Measurements from ENCODE around the gene ARSI. TPM values are rescaled to one million over a fixed set of nuclear protein-coding genes. Genes with fewer than 3 reads are reported as not detected.
"Not testable (repeated sequence)": the region's sequence is repeated elsewhere in the genome, so short reads cannot be mapped to it uniquely, and the experiment has no call there.

ARSI gene
- total RNA-seq, 2 donors from 2014 or later = not detected

DNA sequence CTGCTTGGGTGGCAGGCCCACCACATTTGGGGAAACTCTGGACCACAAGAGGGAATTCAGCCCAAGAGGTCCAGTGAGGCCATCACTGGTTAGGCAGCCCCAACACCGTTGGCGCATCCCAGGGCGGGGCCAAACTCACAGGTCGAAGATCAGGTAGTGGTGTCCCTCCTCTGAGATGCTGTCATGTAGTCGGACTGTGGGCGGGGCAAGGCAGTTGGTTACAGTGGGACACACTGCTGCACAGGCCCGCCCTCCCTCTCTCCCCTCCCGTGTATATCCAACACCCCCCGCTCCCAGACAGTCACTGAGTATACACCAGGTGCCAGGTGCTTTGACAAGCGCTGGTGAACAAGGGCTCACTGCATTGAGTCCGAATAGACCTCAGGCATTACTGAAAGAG is 45.3 kb downstream of the ARSI start:
- H3K9me3 ChIP-seq (ENCODE audit: control insufficient read depth, low read length, poor library complexity, severe bottlenecking) = no peaks in the 10 kb centered on the region
- Mint-ChIP-seq H3K27me3 (peaks cover 7% of the 10 kb centered on the region), H3K36me3 (ENCODE audit: low read depth) (no peaks in the 10 kb centered on the region), H3K4me3 (no peak overlapping the region), H3K27ac (no peak overlapping the region), H3K4me1 (no peaks in the 10 kb centered on the region)
- DNase-seq (no peak), ATAC-seq (no peak)

DNA sequence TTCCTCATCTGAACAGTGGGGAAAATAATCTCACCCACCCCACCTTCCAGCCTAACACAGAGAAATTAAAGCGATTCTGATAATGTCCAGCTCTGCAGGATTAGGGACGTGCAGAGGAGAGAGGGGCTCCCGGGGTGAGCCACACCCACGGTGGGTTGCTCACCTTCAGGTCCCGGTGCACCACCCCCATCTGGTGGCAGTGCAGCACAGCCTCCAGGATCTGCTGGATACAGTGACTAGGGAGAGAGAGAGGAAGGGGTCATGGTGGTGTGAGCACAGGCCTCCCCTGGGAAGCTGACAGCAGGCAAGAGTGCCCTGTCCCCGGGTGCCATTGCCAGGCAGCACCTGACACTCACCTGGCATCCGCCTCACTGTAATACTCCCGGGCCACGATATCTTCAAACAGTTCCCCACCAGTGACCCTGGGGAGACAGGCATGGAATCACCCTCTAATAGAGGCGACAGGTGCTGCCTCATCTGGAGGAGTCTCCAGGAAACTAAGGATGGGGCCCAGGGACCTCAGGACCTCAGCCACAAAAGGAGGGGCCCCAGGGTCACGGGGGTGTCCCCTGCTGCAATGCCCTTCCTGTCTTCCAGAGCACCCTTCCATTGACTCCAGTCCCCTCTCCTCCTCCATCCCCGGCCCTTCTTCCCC is 46.2 kb downstream of the ARSI start:
- H3K4me1 Mint-ChIP-seq = no peaks in the 10 kb centered on the region
- H3K9me3 ChIP-seq (ENCODE audit: control insufficient read depth, low read length, poor library complexity, severe bottlenecking) = no peaks in the 10 kb centered on the region
- ATAC-seq (no peak), DNase-seq (no peak)
- H3K27me3 Mint-ChIP-seq = no peaks in the 10 kb centered on the region
- peak overlapping the region; percentile 34 for H3K27ac Mint-ChIP-seq
- no peak overlapping the region for H3K4me3 Mint-ChIP-seq
- no peaks in the 10 kb centered on the region for H3K36me3 Mint-ChIP-seq (ENCODE audit: low read depth)

DNA sequence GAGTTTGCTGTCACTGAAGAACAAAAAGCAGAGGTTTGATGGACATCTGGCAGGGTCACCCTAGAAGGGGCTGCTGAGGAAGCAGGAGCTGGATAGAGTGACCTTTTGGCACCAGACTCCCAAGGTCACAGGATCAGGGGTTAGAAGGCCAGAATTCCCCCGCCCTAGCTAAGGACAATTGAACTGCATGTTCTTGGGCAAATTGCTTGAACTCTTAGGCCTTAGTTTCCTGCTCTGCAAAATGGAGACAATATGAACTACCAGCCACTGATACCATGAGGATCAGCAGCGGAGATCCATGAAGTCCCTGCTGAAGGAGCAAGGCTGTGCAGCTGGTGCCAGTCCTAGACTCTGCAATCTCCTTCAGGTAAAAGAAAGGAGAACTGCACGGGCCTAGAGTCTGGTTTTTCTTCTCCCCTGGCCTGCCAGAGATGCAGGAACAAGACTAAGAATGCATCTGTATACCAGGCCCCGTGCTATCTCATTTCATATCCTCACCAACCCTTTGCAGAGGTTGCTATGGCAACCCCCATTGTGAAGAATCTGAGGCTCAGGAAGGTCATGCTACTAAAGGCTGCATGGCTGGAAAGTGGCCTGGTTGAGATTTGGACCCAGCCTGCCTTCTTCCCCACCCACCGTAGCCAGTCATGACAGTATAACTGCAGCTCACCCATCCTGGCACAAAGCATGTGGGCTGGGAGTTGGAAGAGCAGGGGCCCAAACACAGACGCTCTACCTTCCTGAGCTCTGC is 46.9 kb downstream of the ARSI start:
- no peaks in the 10 kb centered on the region for H3K36me3 Mint-ChIP-seq (ENCODE audit: low read depth)
- DNase-seq (no peak), ATAC-seq (no peak)
- peak overlapping the region; percentile 34 for H3K27ac Mint-ChIP-seq
- no peaks in the 10 kb centered on the region for H3K9me3 ChIP-seq (ENCODE audit: control insufficient read depth, low read length, poor library complexity, severe bottlenecking)
- H3K4me3 Mint-ChIP-seq = no peak overlapping the region
- H3K4me1 Mint-ChIP-seq = no peaks in the 10 kb centered on the region
- no peaks in the 10 kb centered on the region for H3K27me3 Mint-ChIP-seq

DNA sequence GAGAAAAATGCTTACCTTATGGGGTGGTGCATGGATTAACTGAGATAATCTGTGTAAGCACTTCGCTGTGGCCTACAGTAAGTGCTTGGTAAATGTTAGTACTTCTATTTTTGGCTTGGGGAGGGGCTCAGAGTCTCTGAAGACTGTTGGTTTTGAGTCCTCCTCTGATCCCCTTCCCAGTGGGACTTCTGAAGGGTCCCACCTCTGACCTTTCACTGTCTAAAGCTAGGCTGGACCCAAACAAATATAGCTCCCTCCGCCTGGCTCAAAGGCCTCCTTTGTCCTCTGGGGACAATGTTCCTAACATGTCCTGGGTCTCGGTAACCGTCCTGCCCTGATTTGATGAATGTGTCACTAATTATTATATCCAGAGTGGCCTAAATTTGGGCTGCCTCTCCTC is 47.9 kb downstream of the ARSI start:
- Mint-ChIP-seq H3K36me3 (ENCODE audit: low read depth) (no peaks in the 10 kb centered on the region), H3K27ac (peak overlapping the region; percentile 41), H3K27me3 (peaks cover 4% of the 10 kb centered on the region), H3K4me3 (no peak overlapping the region), H3K4me1 (no peaks in the 10 kb centered on the region)
- DNase-seq = no peak
- ATAC-seq = no peak
- no peaks in the 10 kb centered on the region for H3K9me3 ChIP-seq (ENCODE audit: control insufficient read depth, low read length, poor library complexity, severe bottlenecking)

DNA sequence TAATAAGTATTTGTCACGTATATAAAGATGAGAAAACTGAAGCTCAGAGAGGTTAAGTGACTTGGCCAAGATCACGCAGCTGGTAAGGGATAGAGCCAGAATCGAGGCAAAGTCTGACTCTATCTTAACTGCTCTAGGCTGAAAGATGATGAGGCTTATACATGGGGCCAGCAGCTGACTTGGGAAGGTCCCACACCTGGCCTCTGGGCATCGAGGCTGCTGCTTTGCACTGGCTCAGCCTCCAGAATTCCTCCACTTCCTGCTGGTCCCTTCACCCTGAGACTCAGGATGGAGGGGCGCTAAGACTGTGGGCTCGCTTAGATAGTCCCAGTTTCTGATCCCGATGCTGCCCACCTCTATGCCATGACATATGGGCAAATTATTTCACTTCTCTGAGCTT is 48.3 kb downstream of the ARSI start:
- ATAC-seq = no peak

DNA sequence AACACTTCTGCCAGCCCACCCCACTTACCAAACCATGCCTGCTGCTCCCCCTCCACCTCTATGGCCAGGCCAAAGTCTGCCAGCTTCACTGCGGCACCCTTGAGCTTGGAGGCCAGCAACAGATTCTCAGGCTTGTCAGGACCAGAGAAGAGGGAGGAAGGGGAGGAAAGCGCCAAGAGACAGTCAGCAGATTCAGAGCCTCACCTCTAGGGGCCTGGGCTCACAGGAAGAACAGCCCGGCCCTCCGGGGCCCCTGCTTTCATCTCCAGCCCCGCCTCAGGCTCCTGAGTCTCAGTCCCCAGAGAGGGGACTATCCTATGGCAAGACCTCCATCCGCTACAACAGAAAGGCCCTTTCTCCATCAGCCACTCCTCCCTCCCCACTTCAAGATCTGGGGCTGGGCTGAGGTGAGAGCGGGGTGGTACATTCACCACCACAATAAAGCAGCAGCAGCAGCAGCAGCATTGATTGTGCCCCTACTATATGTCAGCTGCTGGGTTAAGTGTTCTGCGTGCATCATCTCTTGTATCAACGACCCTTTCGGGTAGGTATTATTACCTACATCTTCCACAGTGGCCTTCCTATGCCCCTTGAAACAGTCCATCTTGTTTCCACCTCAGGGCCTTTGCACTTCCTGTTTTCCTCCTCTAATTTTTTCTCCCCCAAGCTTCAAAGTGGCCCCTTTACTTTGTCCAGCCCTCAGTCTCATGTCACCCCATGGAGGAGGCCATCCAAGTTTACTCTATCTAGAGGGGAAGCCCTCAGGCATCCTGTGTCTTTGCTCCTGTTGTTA is 49.1 kb downstream of the ARSI start:
- H3K27ac Mint-ChIP-seq = no peak overlapping the region
- no peaks in the 10 kb centered on the region for H3K4me1 Mint-ChIP-seq
- no peak overlapping the region for H3K4me3 Mint-ChIP-seq
- H3K27me3 Mint-ChIP-seq = peaks cover 13% of the 10 kb centered on the region
- DNase-seq (no peak), ATAC-seq (no peak)
- H3K9me3 ChIP-seq (ENCODE audit: control insufficient read depth, low read length, poor library complexity, severe bottlenecking) = no peaks in the 10 kb centered on the region
- no peaks in the 10 kb centered on the region for H3K36me3 Mint-ChIP-seq (ENCODE audit: low read depth)

More for the DNA sequence above, 48.3 kb downstream of the ARSI start:
- Mint-ChIP-seq H3K4me1 (no peaks in the 10 kb centered on the region), H3K36me3 (ENCODE audit: low read depth) (no peaks in the 10 kb centered on the region), H3K27me3 (peaks cover 8% of the 10 kb centered on the region), H3K27ac (no peak overlapping the region), H3K4me3 (no peak overlapping the region)
- H3K9me3 ChIP-seq (ENCODE audit: control insufficient read depth, low read length, poor library complexity, severe bottlenecking) = no peaks in the 10 kb centered on the region
- no peak for DNase-seq

DNA sequence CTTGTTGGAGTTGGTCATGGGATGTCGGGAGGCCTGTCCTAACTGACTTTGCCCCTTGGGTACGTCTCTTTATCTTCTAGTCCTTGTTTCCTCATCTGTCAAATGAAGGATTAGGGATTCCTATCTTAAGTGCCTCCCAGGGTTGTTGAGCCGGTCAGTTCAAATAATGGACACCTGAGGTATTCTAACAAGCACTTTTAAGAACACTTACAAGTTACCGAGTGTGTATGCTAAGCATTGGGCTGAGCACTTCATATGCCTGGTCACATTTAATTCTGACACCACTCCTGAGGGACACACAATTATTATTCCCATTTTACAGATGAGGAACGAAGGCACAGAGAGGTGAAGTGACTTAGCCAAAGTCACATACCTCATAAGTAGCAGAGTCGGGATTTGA is 50.2 kb downstream of the ARSI start:
- H3K4me3 Mint-ChIP-seq = no peak overlapping the region
- no peaks in the 10 kb centered on the region for H3K36me3 Mint-ChIP-seq (ENCODE audit: low read depth)
- ATAC-seq (no peak), DNase-seq (no peak)
- peaks cover 13% of the 10 kb centered on the region for H3K27me3 Mint-ChIP-seq
- no peaks in the 10 kb centered on the region for H3K4me1 Mint-ChIP-seq
- H3K27ac Mint-ChIP-seq = no peak overlapping the region
- no peaks in the 10 kb centered on the region for H3K9me3 ChIP-seq (ENCODE audit: control insufficient read depth, low read length, poor library complexity, severe bottlenecking)

DNA sequence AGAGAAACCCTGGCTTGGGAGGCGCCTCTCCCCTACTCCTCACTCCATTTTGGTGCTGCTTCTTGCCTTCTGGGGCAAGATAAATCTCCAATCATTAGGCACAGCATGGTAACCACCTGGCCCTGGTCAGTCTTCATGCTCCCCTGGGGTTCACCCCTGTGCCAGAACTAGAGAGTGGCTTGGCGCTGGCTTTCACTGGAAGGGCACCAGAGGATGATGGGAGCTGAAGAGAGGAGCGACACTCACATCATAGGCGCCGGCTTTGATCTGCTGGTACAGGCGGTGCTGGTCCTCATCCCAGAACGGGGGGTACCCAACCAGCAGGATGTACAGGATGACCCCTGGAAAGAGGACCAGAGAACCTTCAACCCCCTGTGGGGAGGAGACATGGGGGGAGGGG is 51.2 kb downstream of the ARSI start:
- Mint-ChIP-seq H3K27me3 (peaks cover 18% of the 10 kb centered on the region), H3K4me1 (peaks cover 4% of the 10 kb centered on the region), H3K36me3 (ENCODE audit: low read depth) (no peaks in the 10 kb centered on the region), H3K4me3 (no peak overlapping the region), H3K27ac (no peak overlapping the region)
- DNase-seq = no peak
- no peak for ATAC-seq
- no peaks in the 10 kb centered on the region for H3K9me3 ChIP-seq (ENCODE audit: control insufficient read depth, low read length, poor library complexity, severe bottlenecking)

DNA sequence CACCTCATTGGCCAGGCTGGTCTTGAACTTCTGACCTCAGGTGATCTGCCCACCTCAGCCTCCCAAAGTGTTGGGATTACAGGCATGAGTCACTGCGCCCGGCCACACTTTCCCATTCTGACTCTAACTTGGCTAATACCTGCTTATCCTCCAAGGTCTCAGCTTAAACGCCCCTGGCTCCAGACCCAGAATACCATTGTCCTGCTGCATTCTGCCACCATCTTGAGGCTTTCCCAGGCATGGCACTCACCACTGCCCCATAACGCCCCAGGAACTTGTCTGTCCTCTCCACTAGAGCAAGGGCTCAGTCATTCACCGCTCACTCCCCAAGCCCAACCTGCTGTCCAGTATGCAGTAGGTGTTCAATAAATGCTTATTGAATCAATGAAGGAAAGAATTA is 53.0 kb downstream of the ARSI start:
- Mint-ChIP-seq H3K27me3 (peaks cover 18% of the 10 kb centered on the region), H3K27ac (peak overlapping the region; percentile 60), H3K4me3 (no peak overlapping the region), H3K36me3 (ENCODE audit: low read depth) (no peaks in the 10 kb centered on the region), H3K4me1 (peaks cover 4% of the 10 kb centered on the region)
- H3K9me3 ChIP-seq (ENCODE audit: control insufficient read depth, low read length, poor library complexity, severe bottlenecking) = no peaks in the 10 kb centered on the region
- DNase-seq (no peak), ATAC-seq (no peak)

DNA sequence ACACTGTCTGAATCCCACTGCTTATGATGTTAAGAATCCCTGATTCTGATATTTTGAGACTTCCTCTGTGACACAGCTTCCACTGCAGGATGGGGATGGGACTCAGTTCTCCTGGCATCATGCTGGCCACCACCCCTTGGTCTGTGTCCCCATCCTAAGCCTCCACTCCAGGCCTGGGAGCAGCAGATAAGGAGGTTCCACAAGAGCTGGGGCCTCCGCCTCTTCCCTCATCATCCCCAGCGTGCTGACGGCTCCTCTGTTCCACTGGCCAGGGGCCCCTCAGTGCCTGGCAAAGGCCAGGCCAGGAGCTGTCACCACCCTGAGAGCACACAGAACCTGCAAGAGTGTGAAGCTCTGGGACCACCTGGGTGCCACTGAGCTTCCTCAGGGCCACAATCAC is 53.8 kb downstream of the ARSI start:
- H3K4me1 Mint-ChIP-seq = peaks cover 6% of the 10 kb centered on the region
- no peak for ATAC-seq
- no peak overlapping the region for H3K27ac Mint-ChIP-seq
- DNase-seq = no peak
- no peaks in the 10 kb centered on the region for H3K9me3 ChIP-seq (ENCODE audit: control insufficient read depth, low read length, poor library complexity, severe bottlenecking)
- no peaks in the 10 kb centered on the region for H3K36me3 Mint-ChIP-seq (ENCODE audit: low read depth)
- peaks cover 21% of the 10 kb centered on the region for H3K27me3 Mint-ChIP-seq
- no peak overlapping the region for H3K4me3 Mint-ChIP-seq

DNA sequence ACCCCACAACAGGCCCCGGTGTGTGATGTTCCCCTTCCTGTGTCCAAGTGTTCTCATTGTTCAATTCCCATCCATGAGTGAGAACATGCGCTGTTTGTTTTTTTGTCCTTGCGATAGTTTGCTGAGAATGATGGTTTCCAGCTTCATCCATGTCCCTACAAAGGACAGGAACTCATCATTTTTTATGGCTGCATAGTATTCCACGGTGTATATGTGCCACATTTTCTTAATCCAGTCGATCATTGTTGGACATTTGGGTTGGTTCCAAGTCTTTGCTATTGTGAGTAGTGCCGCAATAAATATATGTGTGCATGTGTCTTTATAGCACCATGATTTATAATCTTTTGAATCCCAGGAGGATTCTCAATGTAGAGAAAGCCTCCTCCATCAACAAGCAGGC is 54.2 kb downstream of the ARSI start:
- not testable (repeated sequence) for H3K4me1 Mint-ChIP-seq; ATAC-seq; H3K27ac Mint-ChIP-seq; H3K36me3 Mint-ChIP-seq (ENCODE audit: low read depth); H3K4me3 Mint-ChIP-seq; H3K9me3 ChIP-seq (ENCODE audit: control insufficient read depth, low read length, poor library complexity, severe bottlenecking); DNase-seq
- peaks cover 21% of the 10 kb centered on the region for H3K27me3 Mint-ChIP-seq

DNA sequence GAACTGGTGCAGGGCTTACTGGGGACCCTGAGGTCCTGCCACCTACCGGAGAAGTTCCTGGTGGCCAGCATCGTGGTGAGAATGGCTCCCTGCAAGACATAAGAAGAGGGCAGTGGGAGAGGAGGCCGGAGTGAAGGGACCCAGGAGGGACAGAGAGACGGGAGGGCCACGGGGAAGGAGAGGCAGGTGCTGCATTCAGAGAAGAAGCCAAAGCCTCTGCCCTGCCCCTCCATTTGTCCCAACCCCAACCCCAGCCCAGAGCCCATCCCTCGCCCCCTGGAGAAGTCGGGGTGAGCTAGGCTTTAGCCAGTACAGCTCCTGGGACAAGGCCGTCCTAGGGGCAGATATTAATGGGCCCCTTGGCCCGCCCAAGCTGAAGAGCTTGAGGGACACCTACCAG is 55.0 kb downstream of the ARSI start:
- H3K36me3 Mint-ChIP-seq (ENCODE audit: low read depth) = no peaks in the 10 kb centered on the region
- H3K4me3 Mint-ChIP-seq = no peak overlapping the region
- DNase-seq (no peak), ATAC-seq (no peak)
- H3K27me3 Mint-ChIP-seq = peaks cover 29% of the 10 kb centered on the region
- peaks cover 8% of the 10 kb centered on the region for H3K4me1 Mint-ChIP-seq
- H3K27ac Mint-ChIP-seq = no peak overlapping the region
- H3K9me3 ChIP-seq (ENCODE audit: control insufficient read depth, low read length, poor library complexity, severe bottlenecking) = no peaks in the 10 kb centered on the region

DNA sequence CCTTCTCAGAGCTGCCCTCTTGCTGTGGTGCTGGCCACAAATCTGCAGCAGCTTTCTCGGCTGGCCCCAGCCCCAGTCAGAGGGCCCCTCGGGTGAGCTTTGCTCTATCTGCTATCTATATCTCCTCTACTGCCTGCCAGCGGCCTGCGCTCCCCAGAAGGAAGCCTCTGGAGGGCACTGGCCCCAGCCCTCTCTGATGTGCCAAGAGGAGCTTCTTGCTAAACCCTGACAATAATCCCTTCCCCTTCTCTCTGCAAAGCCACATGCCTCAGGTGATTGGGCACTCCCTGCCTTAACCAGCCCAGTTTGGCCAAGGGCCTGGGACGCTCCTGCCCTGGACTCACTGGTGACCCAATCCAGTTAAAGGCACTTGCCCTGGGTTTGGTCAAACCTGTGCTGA is 55.9 kb downstream of the ARSI start:
- H3K36me3 Mint-ChIP-seq (ENCODE audit: low read depth) = no peaks in the 10 kb centered on the region
- peaks cover 8% of the 10 kb centered on the region for H3K4me1 Mint-ChIP-seq
- H3K27me3 Mint-ChIP-seq = peaks cover 30% of the 10 kb centered on the region
- H3K4me3 Mint-ChIP-seq = no peak overlapping the region
- H3K27ac Mint-ChIP-seq = no peak overlapping the region
- ATAC-seq (no peak), DNase-seq (no peak)
- no peaks in the 10 kb centered on the region for H3K9me3 ChIP-seq (ENCODE audit: control insufficient read depth, low read length, poor library complexity, severe bottlenecking)

All from T-helper 17 cell (primary cell).